ENCODE results near the gene SAMD10. TPM values are rescaled to one million over a fixed set of nuclear protein-coding genes. Genes with fewer than 3 reads are reported as not detected.

SAMD10 gene
- total RNA-seq, result 10 to 100 TPM in 1 of 4 donors, 1 to 10 TPM in 3; 5.1 to 15.9 (median 6.8) TPM

GRCh38 chr20:63979557-63980316, at the start of gene SAMD10:
Gene SAMD10 (minus strand): TSS chr20:63979642. CDS start chr20:63979467, 175 bp downstream.
- Histone ChIP-seq H3K9me3 (no peaks in the 10 kb centered on the region), H3K27me3 (no peaks in the 10 kb centered on the region), H3K36me3 (peaks cover 0 to 47% (median 10%) of the 10 kb centered on the region in 3 donors), H3K4me3 (peak within 1 kb of the TSS; percentile 81 to 99 (median 90)), H3K4me1 (peaks cover 37 to 59% (median 44%) of the 10 kb centered on the region in 3 donors), H3K27ac (peak within 1 kb of the TSS; percentile 86 to 95 (median 89))
- DNase-seq, result no peak
- TF ChIP-seq POLR2A (IDR thresholded peaks at IDR 0.05) (no peak), CTCF (IDR thresholded peaks at IDR 0.05) (peak in 4 of 6 experiments; percentile 14 to 55 (median 42))
- intact Hi-C loops (cut with DNase I), result loop anchor here (10.0 kb wide), 1 partner anchor 55 kb away; the partner anchor contains the start of gene C20orf204
- 0 to 3% methylated on average over 2 to 8 of the region's 52 CpGs for WGBS, 2 donors

GRCh38 chr20:64027981-64028685, 48.7 kb upstream of the SAMD10 start:
- intact Hi-C loops (cut with DNase I), result no loop called here
- Histone ChIP-seq H3K4me1 (no peaks in the 10 kb centered on the region), H3K4me3 (no peak overlapping the region), H3K27ac (no peak overlapping the region), H3K36me3 (peaks cover 48 to 100% (median 77%) of the 10 kb centered on the region in 3 donors), H3K27me3 (no peaks in the 10 kb centered on the region), H3K9me3 (no peaks in the 10 kb centered on the region)
- DNase-seq, result no peak
- 94% methylated on average over 6 to 18 of the region's 24 CpGs for WGBS, 2 donors
- TF ChIP-seq POLR2A (IDR thresholded peaks at IDR 0.05), result no peak
- TF ChIP-seq CTCF (IDR thresholded peaks at IDR 0.05), result no peak

GRCh38 chr20:64025826-64026412, 46.5 kb upstream of the SAMD10 start:
- Histone ChIP-seq H3K4me3 (no peak overlapping the region), H3K27me3 (no peaks in the 10 kb centered on the region), H3K9me3 (no peaks in the 10 kb centered on the region), H3K27ac (no peak overlapping the region), H3K36me3 (peaks cover 41 to 100% (median 75%) of the 10 kb centered on the region in 3 donors), H3K4me1 (no peaks in the 10 kb centered on the region)
- 88 to 93% methylated on average over 10 to 14 of the region's 29 CpGs for WGBS, 2 donors
- DNase-seq, result no peak
- intact Hi-C loops (cut with DNase I), result no loop called here
- TF ChIP-seq POLR2A (IDR thresholded peaks at IDR 0.05) (no peak), CTCF (IDR thresholded peaks at IDR 0.05) (no peak)

- no peak for TF ChIP-seq POLR2A (IDR thresholded peaks at IDR 0.05)
- TF ChIP-seq CTCF (IDR thresholded peaks at IDR 0.05), result no peak
- intact Hi-C loops (cut with DNase I), result no loop called here
- 94 to 95% methylated on average over 7 of the region's 18 CpGs for WGBS, 2 donors
Observed at GRCh38 chr20:64025101-64025825, 45.8 kb upstream of the SAMD10 start.

More at GRCh38 chr20:64025101-64025825, 45.8 kb upstream of the SAMD10 start:
- Histone ChIP-seq H3K4me3 (no peak overlapping the region), H3K27ac (no peak overlapping the region), H3K4me1 (no peaks in the 10 kb centered on the region), H3K9me3 (no peaks in the 10 kb centered on the region), H3K36me3 (peaks cover 41 to 100% (median 73%) of the 10 kb centered on the region in 3 donors), H3K27me3 (no peaks in the 10 kb centered on the region)
- DNase-seq, result no peak

Data from esophagus squamous epithelium (tissue), 5 donors.